Erythroblast (primary cell): ENCODE measurements around the gene UPP2.

ENCODE experiments used
- GATA1 ChIP-seq: IDR thresholded peaks from 2 replicates; pipeline ENCODE4 v1.6.1; 2011; ENCODE audit warnings: low read depth, mild to moderate bottlenecking, control low read depth, low read length, moderate library complexity
- POLR2A ChIP-seq: IDR thresholded peaks from 2 replicates; pipeline ENCODE4 v1.6.1; 2011; ENCODE audit warnings: mild to moderate bottlenecking, low read length

- TF ChIP-seq POLR2A (no peak), GATA1 (no peak)
Measured at GRCh38 chr2:158142568-158143332, 41.1 kb downstream of the UPP2 start.
